ENCODE data around the gene COMMD3.

GRCh38 chr10:22271786-22272185, 44.4 kb upstream of the COMMD3 start:
- TF ChIP-seq EZH2 (IDR thresholded peaks at IDR 0.05; ENCODE audit: borderline replicate concordance, insufficient read depth, low read length, poor library complexity, severe bottlenecking) (no peak), EP300 (conservative IDR thresholded peaks at IDR 0.05; ENCODE audit: poor library complexity, severe bottlenecking) (no peak), MXI1 (conservative IDR thresholded peaks at IDR 0.05; ENCODE audit: poor library complexity, severe bottlenecking) (no peak), POLR2AphosphoS5 (IDR thresholded peaks at IDR 0.05) (no peak), TAF1 (IDR thresholded peaks at IDR 0.05; ENCODE audit: low read depth) (no peak)
- TF ChIP-seq, protein P1, sequence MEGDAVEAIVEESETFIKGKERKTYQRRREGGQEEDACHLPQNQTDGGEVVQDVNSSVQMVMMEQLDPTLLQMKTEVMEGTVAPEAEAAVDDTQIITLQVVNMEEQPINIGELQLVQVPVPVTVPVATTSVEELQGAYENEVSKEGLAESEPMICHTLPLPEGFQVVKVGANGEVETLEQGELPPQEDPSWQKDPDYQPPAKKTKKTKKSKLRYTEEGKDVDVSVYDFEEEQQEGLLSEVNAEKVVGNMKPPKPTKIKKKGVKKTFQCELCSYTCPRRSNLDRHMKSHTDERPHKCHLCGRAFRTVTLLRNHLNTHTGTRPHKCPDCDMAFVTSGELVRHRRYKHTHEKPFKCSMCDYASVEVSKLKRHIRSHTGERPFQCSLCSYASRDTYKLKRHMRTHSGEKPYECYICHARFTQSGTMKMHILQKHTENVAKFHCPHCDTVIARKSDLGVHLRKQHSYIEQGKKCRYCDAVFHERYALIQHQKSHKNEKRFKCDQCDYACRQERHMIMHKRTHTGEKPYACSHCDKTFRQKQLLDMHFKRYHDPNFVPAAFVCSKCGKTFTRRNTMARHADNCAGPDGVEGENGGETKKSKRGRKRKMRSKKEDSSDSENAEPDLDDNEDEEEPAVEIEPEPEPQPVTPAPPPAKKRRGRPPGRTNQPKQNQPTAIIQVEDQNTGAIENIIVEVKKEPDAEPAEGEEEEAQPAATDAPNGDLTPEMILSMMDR (IDR thresholded peaks at IDR 0.05; ENCODE audit: poor library complexity, severe bottlenecking), result no peak
- TF ChIP-seq, protein P2, sequence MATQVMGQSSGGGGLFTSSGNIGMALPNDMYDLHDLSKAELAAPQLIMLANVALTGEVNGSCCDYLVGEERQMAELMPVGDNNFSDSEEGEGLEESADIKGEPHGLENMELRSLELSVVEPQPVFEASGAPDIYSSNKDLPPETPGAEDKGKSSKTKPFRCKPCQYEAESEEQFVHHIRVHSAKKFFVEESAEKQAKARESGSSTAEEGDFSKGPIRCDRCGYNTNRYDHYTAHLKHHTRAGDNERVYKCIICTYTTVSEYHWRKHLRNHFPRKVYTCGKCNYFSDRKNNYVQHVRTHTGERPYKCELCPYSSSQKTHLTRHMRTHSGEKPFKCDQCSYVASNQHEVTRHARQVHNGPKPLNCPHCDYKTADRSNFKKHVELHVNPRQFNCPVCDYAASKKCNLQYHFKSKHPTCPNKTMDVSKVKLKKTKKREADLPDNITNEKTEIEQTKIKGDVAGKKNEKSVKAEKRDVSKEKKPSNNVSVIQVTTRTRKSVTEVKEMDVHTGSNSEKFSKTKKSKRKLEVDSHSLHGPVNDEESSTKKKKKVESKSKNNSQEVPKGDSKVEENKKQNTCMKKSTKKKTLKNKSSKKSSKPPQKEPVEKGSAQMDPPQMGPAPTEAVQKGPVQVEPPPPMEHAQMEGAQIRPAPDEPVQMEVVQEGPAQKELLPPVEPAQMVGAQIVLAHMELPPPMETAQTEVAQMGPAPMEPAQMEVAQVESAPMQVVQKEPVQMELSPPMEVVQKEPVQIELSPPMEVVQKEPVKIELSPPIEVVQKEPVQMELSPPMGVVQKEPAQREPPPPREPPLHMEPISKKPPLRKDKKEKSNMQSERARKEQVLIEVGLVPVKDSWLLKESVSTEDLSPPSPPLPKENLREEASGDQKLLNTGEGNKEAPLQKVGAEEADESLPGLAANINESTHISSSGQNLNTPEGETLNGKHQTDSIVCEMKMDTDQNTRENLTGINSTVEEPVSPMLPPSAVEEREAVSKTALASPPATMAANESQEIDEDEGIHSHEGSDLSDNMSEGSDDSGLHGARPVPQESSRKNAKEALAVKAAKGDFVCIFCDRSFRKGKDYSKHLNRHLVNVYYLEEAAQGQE (IDR thresholded peaks at IDR 0.05; ENCODE audit: borderline replicate concordance), result no peak

Measured in neural cell (in vitro differentiated cells).